CD4-positive, alpha-beta T cell treated with Interleukin-15 for 4 hours (primary cell): ENCODE data around the gene AKAP8.
A peak's percentile ranks its signal among the peaks of the same experiment; 100 is the strongest.
"Not testable (repeated sequence)": the region's sequence is repeated elsewhere in the genome, so short reads cannot be mapped to it uniquely, and the experiment has no call there.

Experiments used
- DNase-seq: peaks from one replicate; pipeline ENCODE4 v3.0.0-alpha.2; 2020; ENCODE audit warnings: low spot score

AKAP8 gene

GRCh38 chr19:15404097-15404779, 24.7 kb upstream of the AKAP8 start:
- no peak for DNase-seq

- no peak for DNase-seq
Observed at GRCh38 chr19:15403151-15403531, 23.6 kb upstream of the AKAP8 start.

- DNase-seq = no peak
Observed at GRCh38 chr19:15402411-15403150, 23.0 kb upstream of the AKAP8 start.

GRCh38 chr19:15401397-15401710, 21.8 kb upstream of the AKAP8 start:
- DNase-seq = no peak

DNA sequence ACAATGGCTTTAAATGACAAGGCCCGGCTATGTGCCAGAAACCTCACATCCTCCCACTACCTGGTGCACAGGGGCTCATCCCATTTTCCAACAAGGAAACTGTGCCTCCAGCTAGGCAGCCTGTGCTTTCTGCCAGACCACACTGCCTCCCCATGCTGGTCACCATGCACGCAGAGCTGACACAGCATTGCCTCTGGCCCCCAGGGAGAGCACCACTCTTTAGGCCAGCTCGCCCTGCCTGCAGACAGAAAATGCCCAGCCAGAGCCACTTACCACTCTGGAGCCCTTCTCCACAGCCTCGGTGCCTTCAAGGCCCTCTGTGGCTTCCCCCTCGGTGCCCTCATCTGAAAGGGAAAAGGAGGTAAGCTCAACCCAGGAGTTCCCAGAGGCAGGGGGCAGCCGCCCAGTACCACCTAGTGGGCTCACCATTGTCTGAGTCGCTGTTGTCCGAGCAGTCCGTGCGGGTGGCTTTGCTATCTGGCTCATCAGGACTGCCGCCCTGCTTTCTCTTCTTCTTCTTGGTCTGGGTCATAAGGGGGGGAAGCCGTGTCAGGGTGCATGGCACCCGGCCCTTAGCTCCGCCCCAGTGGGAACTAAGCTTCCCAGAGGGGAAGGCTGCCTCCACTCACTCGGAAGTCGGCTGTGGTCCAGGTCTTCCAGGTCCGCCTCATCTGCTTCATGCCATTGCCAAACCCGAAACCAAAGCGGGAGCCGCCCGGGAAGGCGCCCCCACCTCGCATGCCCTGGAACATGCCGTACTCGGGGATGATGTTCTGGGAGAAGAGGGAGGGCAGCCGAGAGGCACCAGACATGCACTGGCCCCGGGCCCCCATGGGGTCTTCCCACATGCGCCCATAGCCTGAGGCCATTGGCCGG, 21.2 kb upstream of the AKAP8 start:
- DNase-seq = no peak

DNA sequence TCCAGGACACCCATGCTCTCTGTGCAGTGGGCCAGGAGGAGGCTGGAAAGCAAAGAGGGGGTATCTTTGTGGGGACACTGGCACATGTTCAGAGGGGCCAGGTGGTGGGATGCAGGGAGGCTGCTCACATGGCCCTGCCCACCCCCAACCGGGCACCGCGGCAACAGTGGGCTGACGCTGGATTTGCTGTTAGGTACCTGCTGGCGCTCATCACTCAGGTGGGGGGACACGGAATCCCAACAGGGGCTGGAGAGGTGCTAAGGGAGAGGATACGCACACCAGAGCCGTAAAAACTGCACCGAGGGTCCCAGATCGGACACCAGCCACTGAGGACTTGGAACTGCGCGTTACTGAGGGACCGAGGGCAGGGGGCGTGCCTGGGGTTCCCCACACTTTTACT, 20.0 kb upstream of the AKAP8 start:
- DNase-seq = no peak

DNA sequence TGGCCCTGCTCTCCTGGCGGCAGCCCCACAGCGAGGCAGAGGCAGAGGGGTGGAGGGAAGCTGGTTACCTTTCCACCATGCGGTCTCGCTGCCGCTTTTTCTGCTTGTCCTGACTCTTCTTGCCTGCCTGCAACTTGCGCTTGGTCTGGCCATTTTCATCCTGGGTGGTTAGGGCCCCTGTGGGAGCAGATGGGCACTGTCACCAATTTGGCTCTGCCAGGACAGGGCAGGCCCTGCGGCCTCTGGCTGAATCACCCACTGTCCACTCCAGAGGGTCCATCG, 19.6 kb upstream of the AKAP8 start:
- no peak for DNase-seq

GRCh38 chr19:15398501-15399233, 19.1 kb upstream of the AKAP8 start:
- no peak for DNase-seq

GRCh38 chr19:15397782-15398181, 18.2 kb upstream of the AKAP8 start:
- DNase-seq = no peak

- no peak for DNase-seq
Observed at GRCh38 chr19:15397236-15397635, 17.6 kb upstream of the AKAP8 start.

- DNase-seq = no peak
Observed at GRCh38 chr19:15396436-15396835, 16.8 kb upstream of the AKAP8 start.

DNA sequence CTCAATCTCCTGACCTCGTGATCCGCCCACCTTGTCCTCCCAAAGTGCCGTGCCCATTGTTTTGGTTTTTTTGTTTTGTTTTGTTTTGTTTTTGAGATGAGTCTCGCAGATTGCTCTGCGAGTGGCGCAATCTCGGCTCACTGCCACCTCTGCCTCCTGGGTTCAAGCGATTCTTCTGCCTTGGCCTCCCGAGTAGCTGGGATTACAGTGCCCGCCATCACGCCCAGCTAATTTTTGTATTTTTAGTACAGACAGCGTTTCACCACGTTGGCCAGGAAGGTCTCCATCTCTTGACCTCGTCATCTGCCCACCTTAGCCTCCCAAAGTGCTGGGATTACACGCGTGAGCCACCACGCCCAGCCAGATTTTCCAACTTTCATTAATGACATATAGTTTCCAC, 15.7 kb upstream of the AKAP8 start:
- DNase-seq = not testable (repeated sequence)

- no peak for DNase-seq
Observed at GRCh38 chr19:15394426-15394825, 14.8 kb upstream of the AKAP8 start.

DNA sequence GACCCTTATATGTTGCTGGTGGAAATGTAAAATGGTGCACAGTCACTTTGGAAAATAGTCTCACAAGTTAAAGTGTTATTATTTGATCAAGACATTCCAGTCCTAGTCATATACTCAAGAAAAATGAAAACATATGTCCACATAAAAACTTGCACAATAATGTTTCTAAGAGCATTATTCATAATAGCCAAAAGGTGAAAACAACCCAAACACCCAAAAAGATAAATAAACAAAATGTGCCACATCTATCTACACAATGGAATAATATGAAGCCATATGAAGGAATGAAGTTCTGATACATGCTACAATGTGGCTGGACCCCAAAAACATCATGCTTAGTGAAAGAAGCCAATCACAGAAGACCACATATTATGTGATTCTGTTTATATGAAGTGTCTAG, 14.4 kb upstream of the AKAP8 start:
- no peak for DNase-seq

GRCh38 chr19:15390814-15391213, 11.2 kb upstream of the AKAP8 start:
- no peak for DNase-seq

DNA sequence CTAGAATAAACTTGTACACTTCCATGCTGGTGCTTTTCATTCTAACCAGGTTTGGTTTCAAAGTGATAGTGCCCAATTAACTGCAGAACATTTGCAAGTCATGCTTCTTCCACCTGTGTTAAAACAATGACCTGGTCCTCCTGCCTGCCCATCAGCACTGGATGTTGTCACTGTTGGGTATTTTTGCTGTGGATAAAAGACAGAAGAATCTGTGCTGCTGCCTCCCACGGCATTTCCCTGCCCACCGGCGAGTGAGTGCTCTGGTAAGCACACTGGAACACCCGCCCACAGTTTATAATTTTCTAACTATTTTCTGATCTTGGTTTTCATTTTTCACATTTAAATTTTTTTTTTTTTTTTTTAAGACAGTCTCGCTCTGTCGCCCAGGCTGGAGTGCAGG, 2.3 kb upstream of the AKAP8 start:
- DNase-seq = no peak

DNA sequence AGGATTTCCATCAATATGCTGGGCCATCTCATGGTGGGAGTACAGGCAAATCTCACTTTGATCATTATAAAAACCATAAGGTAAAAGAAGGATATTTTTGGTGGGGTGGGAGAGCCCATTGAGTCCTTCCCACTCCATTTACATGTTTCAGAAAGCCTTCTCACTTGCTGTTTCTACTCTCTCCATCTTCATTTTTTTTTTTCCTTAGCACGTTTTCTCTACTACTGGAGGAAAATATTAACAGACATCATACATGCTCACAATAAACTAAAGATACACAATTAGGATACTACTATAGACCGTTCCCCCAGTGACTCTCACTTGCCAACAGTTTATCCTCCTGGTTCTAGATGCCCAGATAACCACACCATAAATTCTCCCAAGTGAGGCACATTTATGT, 1.8 kb upstream of the AKAP8 start:
- no peak for DNase-seq

GRCh38 chr19:15379999-15380647, 536 bp upstream of the AKAP8 start:
- DNase-seq = no peak

DNA sequence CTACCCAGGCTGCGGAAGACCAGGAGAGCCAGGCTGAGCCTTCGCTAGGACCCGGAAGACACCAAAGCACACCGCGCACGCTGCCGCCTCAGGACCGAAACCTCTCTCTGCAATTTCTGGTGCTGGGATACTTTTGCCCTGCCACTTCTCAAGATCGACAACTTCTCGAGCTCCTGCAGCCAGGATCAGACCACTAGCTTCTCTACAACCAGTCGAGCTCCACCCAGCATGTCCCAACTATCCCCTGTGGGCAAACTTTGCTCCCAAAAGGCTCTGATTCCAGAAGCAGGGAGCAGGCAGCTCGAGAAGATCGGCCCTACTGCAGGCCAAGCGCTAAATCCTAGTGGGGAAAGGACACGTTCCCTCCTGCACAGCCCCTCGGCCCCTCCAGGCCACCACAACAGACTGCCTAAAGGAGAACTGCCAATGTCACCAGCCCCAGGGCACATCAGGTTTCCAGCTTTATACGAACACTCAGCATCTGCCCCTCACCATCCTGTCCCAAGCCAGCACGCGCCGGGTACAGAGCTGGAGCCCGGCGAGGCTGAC, 979 bp downstream of the AKAP8 start:
- peak; percentile 38 for DNase-seq

DNA sequence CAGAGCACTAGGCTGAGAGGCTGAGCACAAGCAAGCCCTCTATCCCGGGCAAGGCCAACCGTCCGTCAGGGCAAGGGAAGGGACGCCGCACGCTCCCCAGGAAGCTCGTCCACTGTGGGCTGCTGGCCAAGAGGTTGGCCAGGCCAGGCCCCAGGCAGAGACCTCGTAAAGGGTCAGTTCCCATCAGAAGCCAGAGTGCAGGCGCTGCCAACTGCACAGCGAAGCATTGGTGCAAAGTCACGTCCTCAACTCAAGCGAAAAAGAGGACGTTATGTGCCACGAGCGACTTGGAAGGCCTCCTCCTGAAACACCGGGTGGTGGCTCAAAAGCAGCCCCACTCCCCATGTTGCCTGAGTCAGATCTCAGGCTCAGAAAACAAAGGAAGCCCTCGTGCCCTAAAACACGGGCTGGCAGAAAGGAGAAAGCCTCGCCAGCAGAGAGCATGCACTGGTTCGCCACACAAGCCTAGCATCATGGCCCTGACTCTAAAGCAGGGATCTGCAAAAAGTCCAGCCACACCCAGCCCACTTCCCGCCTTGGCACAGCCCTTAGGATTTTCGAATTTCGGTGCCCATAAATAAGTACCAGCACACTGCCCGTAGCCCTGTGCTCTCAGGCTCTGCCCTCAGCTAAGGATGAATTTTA, 4.7 kb downstream of the AKAP8 start:
- DNase-seq = no peak

DNA sequence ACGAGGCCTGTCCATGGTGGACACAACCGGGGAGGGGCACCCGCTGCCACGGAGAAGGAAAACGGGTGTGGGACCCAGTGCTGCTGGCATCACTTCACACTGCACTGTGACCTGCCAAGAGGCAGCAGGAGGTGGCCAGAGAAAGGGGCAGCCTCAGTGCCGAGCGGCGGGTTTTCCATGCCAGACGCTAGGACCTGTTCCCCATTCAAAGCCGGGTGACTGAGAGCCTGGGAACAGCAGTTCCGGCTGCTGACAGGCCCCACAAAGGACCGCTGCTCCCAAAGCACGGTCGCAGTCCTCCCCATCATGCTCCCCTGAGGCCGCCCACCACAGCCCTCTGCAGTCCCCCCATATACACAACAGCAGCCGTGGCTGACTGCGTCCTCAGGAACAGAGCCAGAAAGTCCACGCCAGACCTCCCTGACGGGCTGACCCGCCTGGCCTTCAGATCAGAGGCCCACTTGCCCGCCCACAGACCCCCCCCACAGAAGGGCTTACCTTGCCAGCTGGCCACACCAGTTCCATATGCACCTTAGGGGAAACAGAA, 5.4 kb downstream of the AKAP8 start:
- DNase-seq = no peak
